SK-N-SH (cell line): ENCODE measurements around the gene EHMT2.

ENCODE experiments used
- CTCF ChIP-seq: fragments of 200-600 bp; sonication (generic); IDR thresholded peaks from 2 replicates; pipeline ENCODE4 v1.6.1; 2017; ENCODE audit warnings: antibody characterized with exemption, mild to moderate bottlenecking, moderate library complexity
- EP300 ChIP-seq, 2 experiments: IDR thresholded peaks; 2 replicates each; pipeline versions ENCODE4 v1.4.0 to v1.6.1; 2012; ENCODE audit warnings: borderline replicate concordance in 1 of 2, low read depth in 1 of 2, low read length in 1 of 2
- FOSL2 ChIP-seq: IDR thresholded peaks from 2 replicates; pipeline ENCODE4 v1.4.0; 2012; ENCODE audit warnings: low read depth, mild to moderate bottlenecking, moderate library complexity, borderline replicate concordance
- FOXM1 ChIP-seq: IDR thresholded peaks from 2 replicates; pipeline ENCODE4 v1.4.0; 2012; ENCODE audit warnings: low read depth, mild to moderate bottlenecking
- GABPA ChIP-seq: IDR thresholded peaks from 2 replicates; pipeline ENCODE4 v1.4.0; 2012; ENCODE audit warnings: low read depth, mild to moderate bottlenecking
- JUND ChIP-seq: IDR thresholded peaks from 2 replicates; pipeline ENCODE4 v1.4.0; 2012
- RCOR1 ChIP-seq: fragments of 150-350 bp; IDR thresholded peaks from 2 replicates; pipeline ENCODE4 v1.6.1; 2017; ENCODE audit warnings: antibody characterized with exemption, low read length
- REST ChIP-seq: IDR thresholded peaks from 2 replicates; pipeline ENCODE4 v1.6.1; 2012; ENCODE audit warnings: mild to moderate bottlenecking, low read depth, low read length, moderate library complexity
- RFX5 ChIP-seq: IDR thresholded peaks from 2 replicates; pipeline ENCODE4 v1.6.1; 2012; ENCODE audit warnings: mild to moderate bottlenecking, improper control_type of control experiment, low read length
- TEAD4 ChIP-seq: IDR thresholded peaks from 2 replicates; pipeline ENCODE4 v1.4.0; 2012; ENCODE audit warnings: mild to moderate bottlenecking, borderline replicate concordance; ENCODE audit not compliant: insufficient read depth
- YY1 ChIP-seq: IDR thresholded peaks from 2 replicates; pipeline ENCODE4 v1.4.0; 2012; ENCODE audit warnings: low read depth, mild to moderate bottlenecking
- TF ChIP-seq, protein P1 (sequence below): IDR thresholded peaks from 2 replicates; pipeline ENCODE4 v1.4.0; 2012; ENCODE audit warnings: low read depth, borderline replicate concordance
- TF ChIP-seq, protein P2 (sequence below): IDR thresholded peaks from 2 replicates; pipeline ENCODE4 v1.4.0; 2012; ENCODE audit warnings: low read depth

- TF ChIP-seq CTCF (no peak), RCOR1 (no peak), JUND (no peak), EP300 (IDR thresholded peaks at IDR 0.05; ENCODE audit: borderline replicate concordance in 1 of 2, low read depth in 1 of 2, low read length in 1 of 2) (no peak), FOSL2 (no peak), TEAD4 (no peak), RFX5 (no peak), GABPA (no peak), REST (no peak), YY1 (no peak), FOXM1 (no peak)
- TF ChIP-seq, protein P1, sequence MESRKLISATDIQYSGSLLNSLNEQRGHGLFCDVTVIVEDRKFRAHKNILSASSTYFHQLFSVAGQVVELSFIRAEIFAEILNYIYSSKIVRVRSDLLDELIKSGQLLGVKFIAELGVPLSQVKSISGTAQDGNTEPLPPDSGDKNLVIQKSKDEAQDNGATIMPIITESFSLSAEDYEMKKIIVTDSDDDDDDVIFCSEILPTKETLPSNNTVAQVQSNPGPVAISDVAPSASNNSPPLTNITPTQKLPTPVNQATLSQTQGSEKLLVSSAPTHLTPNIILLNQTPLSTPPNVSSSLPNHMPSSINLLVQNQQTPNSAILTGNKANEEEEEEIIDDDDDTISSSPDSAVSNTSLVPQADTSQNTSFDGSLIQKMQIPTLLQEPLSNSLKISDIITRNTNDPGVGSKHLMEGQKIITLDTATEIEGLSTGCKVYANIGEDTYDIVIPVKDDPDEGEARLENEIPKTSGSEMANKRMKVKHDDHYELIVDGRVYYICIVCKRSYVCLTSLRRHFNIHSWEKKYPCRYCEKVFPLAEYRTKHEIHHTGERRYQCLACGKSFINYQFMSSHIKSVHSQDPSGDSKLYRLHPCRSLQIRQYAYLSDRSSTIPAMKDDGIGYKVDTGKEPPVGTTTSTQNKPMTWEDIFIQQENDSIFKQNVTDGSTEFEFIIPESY = no peak
- TF ChIP-seq, protein P2, sequence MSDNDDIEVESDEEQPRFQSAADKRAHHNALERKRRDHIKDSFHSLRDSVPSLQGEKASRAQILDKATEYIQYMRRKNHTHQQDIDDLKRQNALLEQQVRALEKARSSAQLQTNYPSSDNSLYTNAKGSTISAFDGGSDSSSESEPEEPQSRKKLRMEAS = no peak
These were observed 11.3 kb upstream of the EHMT2 start for GRCh38 chr6:31908791-31909190.
